MV-4-11 (cell line): ENCODE measurements around the gene EPB41L2.
A peak's percentile ranks its signal among the peaks of the same experiment; 100 is the strongest.
"Not testable (repeated sequence)": the region's sequence is repeated elsewhere in the genome, so short reads cannot be mapped to it uniquely, and the experiment has no call there.

ENCODE experiments used
- DNase-seq: peaks from one replicate; lab custom pipeline; 2025; lab: John Stamatoyannopoulos, UW

The EPB41L2 gene

DNA sequence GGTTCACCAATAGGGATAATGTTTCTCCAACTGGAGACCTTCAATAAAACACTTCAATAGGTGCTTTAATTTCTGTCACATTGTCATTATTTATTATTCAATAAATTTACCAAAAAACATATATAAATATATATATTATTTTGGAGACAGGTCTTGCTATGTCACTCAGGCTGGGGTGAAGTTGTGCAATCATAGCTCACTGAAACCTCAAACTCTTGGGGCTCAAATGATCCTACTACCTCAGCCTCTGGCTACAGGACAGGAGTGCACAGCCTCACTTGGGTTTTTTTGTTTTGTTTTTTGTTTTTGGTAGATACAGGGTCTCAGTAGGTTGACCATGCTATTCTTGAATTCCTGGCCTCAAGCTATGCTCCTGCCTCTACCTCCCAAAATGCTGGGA, 226.0 kb downstream of the EPB41L2 start:
- no peak for DNase-seq

DNA sequence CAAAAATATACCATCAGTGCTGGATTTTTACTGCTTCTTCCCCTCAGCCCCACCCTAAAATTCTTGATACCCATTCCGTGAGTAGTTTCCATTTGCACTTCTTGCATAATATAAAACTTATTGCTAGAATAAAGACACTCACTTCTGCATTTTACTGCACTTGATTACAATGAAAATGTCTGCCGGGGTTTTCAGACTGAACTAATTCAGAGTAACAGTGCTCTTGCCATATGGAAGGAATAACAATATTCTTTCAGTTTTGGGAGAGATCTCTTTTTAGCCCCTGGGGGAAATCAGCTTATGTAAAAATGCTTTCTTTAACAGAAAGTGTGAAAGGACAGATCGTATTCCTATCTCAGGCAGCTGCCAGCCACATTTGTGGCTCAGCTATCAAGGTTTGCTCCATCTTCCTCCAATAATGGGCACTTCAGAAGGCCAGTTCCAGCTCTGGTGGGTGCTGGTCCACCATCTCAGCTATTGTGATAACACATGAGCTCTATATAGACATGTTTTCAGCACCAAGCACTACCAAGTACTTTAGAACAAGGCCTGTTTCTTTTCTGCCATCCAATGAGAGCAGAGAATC, 226.9 kb downstream of the EPB41L2 start:
- peak; percentile 42 for DNase-seq

DNA sequence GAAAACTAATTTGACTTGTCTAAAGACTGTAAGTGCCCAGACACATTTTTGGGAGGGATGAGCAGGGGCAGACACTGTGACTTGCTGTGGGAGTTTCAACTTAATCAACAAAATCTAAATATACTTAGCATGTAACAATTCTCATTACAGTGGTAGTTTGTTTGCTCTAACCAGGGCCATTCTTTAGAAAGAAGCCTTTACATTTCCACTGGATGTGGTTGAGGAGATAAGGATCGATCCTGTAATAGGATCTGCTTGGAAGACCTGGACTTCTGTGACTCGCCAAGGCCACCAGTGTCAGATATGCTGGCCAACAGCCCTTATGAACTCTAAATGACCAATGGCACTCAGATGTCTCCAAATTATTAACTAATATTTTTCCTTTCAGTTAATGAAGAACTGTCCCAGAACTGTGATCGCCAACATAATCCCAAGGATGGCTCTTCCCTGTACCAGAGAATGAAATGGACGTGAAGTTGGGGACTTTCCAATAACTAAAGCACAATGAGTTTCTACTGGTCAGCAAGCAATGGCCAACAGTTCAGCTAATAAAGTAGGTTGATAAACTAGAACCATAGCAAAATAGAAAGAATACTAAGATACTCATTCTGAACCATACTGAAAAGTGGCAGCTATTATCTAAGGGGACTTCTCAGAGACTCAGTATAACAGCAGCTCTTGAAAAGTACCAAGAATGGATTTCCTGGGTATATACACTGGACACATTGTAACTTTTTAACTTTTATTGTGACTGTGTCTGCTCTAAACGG, 228.4 kb downstream of the EPB41L2 start:
- DNase-seq, result no peak

DNA sequence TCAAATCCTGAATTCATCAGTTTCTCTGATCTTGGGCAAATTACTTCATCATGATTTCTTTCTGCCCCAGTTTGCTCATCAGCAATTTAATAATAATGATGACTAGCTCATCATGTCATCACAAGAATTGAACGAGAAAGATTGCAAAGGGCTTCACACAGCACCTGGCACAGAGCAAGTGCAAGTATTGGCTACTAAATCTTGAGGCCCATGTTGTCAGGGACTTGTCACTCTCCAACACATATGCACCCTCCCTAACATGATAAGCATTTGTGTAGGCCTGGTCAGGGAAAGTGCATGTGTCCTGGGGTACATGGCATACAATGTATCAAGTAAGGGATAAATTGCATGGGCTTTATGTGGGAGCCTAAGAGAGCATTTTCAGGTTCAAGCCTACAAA, 229.5 kb downstream of the EPB41L2 start:
- no peak for DNase-seq

DNA sequence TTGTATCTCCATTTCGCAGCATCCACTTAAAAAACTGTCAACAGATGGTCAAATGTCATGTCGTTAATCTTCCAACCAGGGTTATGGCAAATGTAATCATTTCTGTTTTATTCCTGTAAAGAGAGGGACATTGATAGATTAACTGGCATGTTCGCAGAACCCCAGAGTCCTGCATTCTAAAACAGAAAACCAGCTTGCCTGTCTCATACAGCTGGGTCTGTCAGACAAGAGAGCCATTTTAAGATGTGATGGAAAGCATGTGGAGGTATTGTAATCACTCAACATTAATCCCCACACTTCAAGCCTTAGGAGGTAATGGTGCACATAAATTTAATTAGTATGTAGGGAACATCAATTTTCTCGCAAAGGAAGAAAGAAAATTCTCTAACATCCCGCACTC, 231.4 kb downstream of the EPB41L2 start:
- DNase-seq, result no peak

DNA sequence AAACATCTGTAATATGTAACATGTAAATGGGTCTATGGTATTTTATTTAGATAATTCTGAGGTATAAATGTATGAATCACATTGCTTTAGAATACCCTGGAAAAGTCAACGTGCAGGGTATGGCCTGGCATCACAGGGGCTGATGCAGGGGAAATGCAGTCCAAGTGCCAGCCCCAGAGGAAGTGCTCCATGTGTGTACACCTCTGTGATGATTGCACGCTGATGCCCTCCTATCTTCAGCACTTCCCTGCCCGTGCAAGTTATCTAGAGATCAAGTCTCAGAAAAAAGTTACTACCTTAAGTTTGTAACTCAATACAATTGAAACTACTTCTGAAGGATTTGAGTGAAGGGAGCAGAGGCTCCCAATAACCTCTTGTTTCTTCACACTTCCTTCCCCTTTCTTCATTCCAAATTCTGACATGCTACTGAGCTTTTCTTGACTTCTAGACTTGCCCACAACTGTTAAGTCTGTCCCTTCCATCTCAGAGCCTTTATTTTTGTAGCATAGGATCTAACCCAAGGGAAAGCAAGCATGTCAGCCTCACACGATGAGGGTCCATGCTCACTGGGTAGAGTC, 233.6 kb downstream of the EPB41L2 start:
- DNase-seq, result peak; percentile 84

DNA sequence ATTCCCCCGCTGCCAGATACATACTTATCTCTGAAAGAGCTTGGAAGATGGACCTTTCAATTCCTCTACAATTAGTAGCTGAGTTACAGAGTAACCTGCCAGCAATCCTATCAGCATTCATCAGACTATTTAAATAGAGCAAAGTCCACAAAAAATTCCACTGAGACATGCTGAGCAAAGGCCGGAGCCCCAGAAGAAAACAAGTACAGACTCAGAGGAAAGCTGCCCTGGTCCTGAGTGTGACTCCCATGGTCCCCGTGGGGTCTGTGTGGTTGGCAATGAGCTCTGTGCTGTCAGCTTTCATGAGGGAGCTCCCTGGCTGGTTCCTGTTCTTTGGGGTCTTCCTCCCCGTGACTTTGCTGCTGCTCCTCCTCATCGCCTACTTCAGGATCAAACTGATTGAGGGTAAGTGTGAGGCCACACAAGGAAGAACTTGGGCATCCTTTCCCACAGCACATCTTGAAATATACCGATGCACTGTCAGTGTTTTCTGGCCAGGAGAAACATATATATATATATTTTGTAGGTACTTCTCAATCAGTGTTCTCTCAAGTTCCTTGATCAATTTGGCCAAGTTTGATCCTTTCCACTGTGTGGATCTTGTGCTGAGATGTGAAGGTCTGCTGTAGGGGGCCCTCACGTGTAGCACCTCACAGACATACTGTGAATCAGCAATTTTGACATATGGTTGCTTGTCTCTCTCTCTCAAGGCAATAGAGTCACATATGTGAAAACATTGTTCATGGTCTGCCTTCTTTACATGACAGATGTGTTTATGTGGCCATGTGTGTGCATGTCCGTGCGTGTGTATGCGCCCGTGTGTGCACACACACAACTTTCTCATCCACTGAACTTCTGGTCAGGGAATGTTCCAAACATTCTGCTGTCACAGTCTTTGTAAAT, 235.5 kb downstream of the EPB41L2 start, which contains the start of gene SMLR1:
TSS of gene SMLR1 (plus strand) at position 160 of the 903 bp plus-strand sequence. CDS start at position 168, 8 bp downstream.
- DNase-seq, result no peak

DNA sequence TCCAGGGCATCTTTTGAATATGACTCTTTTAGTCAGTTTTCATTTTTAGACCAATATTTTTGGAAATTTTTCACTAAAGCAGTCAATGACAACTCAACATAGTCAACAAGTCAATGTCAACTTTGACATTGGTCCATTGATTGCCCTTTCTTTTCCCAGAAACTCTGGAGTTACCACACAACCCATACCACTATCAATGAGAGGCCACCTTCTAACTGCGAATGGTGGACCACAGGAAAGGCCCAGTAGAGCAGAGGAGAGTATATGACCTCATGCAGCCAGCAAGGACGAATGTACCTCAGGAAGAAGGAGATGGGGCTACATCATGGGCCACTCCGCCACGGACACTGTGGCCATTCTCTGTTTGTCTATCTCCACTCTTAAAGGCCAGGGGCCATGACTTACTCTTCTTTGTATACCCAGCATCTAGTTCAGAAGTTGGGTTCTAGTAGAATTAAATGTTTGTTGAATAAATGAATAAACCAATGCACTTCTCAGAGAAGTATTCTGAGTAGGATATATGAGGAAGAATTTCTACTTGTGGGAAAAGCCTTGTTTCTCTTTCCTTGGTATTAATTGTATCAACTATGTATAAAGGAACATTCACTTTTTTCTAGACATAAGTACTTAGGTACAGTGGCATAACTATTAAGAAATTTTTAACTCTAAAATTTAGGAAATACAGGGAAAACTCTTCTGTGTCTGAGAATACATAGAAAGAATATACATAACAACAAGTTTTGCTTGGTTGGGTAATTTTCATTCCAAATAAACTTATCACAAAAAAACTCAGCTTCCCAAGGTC, 236.4 kb downstream of the EPB41L2 start:
- DNase-seq, result no peak

DNA sequence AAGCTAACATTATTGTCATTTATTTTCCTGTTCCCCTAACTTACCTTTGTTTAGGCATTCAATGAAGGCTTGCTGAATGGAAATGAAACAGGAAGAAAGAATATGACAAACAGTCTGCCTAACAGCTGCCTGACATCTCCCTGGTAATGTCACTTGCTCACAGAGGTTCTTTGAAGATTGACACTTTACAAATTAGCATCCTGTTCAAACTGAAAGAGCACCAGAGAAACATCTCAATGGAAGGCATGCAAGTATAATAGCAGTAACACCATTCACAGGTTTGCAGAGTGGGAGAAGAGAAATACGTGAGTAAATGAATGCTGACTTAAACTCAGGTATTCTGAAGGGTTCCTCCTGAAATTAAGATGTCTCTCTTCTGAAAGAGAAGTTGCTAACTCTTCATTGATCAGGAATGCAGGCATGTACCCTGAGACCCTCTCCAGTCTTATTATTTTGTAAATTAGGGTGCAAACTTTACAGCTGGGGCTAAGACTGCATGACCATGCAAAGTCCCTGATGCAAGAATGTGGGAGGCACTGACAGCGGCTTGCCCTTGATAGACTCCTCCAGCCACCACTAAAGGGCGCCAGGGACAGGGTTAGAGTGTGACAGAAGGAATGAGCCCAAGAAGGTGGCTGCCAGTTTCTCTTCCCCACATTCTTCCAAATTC, 237.1 kb downstream of the EPB41L2 start:
- DNase-seq, result peak; percentile 35

DNA sequence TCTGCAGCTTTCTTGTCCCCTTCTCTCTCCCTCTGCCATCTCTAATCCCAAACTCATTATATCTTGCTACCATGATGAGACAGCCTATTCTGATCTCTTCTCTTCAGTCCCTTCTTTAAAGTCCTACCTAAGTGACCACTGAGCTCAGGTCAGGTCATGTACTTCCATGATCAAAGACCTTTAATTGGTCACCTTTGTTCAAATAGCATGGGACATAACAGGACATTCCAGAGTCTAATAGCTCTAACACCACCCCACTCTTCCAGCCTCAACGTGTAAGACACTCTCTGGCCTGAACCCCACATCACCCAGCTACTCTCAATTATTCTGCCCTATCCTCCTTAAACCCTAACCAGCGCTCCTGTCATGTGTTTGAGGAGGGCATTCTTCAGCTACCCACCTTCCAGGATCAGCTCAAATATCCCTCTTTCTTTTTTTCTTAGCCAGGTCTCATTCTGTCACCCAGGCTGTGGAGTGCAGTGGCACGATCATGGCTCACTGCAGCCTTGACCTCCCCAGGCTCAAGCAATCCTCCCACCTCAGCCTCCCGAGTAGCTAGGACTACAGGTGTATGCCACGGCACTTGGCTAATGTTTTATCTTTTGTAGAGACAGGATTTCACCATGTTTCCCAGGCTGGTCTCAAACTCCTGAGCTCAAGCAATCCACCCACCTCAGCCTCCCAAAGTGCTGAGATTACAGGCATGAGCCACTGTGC, 237.9 kb downstream of the EPB41L2 start:
- DNase-seq, result no peak

DNA sequence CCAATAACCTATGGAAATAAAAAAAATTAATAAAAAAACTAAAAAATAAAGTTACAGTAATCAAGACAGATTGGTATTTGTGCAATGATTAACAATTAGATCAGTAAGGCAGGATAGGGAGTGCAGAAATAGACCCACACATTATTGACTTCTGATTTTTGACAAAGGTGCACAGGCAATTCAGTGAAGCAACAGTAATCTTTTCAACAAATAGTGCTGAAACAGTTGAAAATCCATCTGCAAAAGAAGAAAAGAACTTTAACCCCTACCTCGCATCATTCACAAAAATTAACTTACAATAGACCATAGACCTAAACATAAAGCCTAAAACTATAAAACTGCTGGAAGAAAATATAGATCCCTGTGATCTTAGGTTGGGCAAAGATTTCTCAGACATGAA, 240.3 kb downstream of the EPB41L2 start:
- DNase-seq, result no peak

DNA sequence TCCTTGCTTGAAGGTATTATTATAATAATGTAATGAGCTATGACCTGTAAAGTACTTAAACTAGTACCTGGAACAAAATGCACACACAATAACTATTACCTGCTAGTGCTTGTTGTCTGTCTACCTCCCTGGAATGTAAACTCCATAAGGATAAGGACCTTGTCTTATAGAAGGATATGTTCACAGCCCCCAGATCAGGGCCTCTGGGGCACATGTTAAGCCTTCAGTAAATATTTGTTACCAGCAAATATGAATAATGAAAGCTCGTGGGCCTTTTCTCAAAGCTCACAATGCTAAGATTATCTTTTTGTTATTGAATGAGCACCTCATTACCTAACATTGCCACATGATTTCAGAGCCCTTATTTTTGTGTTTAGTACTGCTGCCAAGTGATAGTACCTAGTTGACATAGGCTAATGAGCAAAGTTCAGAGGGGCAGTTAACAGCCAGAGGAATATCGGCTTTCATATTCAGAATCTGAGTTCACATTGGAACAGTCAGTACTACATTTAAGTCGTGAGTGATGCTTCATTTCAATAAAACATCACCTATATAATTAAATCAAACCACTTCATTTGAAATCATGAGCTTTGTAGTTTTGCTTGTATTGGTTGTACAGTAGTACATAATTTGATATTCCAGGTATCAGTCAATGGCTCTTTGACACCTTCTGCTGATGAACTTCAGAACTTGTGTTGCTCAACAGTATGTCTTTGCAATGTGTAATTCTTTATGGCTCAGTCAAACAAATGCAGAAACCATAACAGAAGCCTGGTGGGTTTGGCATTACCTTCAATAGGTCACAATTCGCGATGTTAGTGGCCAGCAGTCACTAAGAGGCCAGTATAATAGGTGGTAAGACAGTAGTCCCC, 247.6 kb downstream of the EPB41L2 start:
- DNase-seq, result no peak

DNA sequence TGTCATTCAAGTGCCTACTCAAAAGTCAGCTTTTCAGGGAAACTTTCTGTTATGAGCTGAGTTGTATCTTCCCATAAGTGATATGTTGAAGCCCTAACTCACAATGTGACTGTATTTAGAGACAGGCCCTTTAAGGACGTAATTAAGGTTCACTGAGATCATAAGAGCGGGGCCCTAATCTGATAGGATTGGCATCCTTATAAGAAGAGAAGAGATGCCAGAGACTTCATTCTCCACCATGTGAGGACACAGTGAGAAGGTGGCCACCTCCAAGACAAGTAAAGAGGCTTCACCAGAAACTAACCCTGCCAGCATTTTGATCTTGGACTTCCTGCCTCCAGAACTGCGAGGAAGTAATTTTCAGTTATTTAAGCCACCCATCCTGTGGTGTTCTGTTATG, 248.5 kb downstream of the EPB41L2 start:
- DNase-seq, result no peak

DNA sequence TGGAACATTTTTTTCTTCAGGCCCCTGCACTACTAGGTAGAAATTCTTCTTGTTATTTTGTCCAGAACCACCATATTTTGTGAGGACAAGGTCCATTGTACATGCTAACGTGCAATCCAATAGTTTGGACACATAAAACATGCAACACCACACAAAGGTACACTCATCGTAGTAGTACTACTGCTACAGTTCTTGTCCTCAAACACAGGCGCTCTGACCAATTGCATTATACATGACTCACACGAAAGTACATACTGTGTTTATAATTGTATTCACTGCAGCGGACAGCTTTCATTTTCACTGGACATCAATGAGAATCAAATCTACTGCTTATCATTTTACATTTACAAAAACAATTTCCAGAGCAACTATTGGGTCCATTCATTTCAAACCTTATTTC, 251.1 kb downstream of the EPB41L2 start:
- DNase-seq, result no peak

DNA sequence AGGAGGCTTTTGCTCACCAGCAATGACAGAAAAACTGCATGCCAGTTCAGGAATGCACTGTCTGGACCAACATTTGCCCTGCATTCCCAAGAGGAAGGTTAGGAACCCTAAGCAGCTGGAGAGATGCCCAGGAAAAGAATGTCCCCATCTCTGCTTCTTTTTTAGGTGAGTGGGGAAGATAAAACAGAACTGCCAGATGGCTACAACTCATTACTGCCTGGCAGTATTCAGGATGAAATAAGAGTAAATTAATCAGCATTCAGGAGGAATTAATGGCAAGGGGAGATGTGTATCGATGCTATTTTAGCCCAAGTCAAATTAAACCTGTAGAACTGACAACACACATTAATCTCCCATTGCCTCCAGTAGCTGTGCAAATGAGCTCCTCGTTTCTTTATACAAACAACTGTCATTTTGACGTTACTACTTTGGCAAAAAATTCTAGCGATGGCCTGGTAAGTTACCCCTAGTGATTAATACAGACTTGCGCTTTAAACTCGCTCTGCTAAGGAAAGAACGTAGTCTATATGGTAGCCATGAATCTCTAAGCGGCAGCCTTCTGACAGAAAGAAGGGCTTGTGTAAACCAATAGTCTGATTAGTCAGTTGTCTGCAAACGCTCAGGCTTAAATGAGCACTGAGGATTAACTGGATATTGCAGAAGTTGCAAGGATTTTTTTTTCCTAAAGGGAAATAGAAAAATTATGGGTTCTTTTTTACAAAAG, 252.6 kb downstream of the EPB41L2 start:
- DNase-seq, result no peak

DNA sequence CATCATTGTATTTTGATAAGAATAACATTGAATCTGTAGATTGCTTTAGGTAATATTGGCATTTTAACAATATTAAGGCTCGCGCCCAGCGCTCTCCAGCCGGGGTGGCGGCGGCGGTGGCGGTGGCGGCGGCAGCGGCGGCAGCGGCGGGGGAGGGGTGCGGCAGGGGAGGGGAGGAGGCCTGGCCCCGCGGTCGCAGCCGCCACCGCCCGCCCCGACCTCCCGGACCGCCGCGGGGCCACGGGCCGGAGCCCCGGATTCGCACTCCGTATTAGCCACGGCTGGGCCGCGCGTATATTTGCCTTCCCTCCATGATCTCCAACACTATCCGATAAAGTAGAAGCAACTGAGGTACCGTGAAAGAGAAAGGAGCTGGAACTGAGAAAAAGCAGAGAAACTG, 261.7 kb downstream of the EPB41L2 start:
- DNase-seq, result not testable (repeated sequence)

DNA sequence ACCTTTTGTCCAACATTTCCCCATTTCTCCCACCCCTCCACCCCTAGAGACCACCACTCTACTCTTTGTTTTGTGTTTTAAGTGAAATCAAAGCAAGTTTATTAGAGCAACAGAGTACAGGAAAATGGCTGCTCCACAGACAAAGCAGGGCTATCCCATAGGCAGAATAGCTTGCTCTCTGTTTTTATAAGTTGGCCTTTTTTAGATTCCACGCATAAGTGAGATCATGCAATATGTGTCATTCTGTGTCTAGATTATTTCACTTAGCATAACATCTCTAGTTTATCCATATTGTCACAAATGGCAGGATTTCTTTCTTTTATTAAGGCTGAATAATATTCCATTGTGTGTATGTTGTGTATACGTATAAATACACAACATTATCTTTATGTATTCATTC, 266.0 kb downstream of the EPB41L2 start:
- no peak for DNase-seq

DNA sequence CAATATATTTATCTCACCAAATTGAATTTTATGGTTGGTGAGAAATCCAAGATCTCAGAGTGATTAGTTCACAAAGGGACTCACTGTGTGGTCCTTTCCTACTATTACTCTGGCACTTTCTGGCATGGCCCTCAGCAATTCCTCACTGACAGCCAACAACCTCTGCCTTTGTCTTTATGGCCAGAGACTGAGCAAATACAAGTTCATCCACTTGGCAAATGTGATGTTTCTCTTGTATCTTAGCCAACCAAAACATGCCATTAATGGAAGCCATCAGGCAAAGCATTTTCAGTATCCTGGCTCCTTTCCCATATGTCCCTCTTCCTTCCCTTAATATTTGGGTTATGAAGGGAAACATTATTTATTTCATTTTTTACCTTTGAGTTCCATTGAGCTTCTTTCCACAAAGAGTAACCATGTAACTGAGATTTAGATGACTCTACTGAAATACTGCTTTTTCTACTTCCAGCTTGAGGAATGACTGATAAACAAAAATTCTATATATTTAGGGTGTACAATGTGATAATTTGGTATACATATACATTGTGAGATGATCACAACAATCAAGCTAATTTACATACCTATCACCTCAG, 266.6 kb downstream of the EPB41L2 start:
- DNase-seq, result no peak
